HepG2 (cell line): ENCODE data around the gene CTCF. TPM values are rescaled to one million over a fixed set of nuclear protein-coding genes. Genes with fewer than 3 reads are reported as not detected.

Experiments used
- ADNP ChIP-seq: sonication (generic); formaldehyde crosslinking; IDR thresholded peaks from 2 replicates; pipeline ENCODE4 v1.4.0; 2020; ENCODE audit warnings: missing genetic modification reagents
- BCL6 ChIP-seq: IDR thresholded peaks from 2 replicates; pipeline ENCODE4 v1.6.1; 2016; ENCODE audit warnings: missing genetic modification reagents, missing compliant biosample characterization
- FOXM1 ChIP-seq: sonication (generic); formaldehyde crosslinking; IDR thresholded peaks from 2 replicates; pipeline ENCODE4 v1.5.0; 2020; ENCODE audit warnings: missing genetic modification reagents
- HES4 ChIP-seq: sonication (generic); formaldehyde crosslinking; IDR thresholded peaks from 2 replicates; pipeline ENCODE4 v1.9.0; 2021; ENCODE audit warnings: mild to moderate bottlenecking, missing genetic modification reagents, borderline replicate concordance
- MXD4 ChIP-seq: IDR thresholded peaks from 2 replicates; pipeline ENCODE4 v1.6.1; 2016; ENCODE audit warnings: mild to moderate bottlenecking, missing biosample characterization, missing genetic modification reagents
- RBAK ChIP-seq: sonication (generic); formaldehyde crosslinking; IDR thresholded peaks from 2 replicates; pipeline ENCODE4 v1.5.1; 2020; ENCODE audit warnings: mild to moderate bottlenecking, missing genetic modification reagents
- ZFP36L1 ChIP-seq: sonication (generic); formaldehyde crosslinking; IDR thresholded peaks from 2 replicates; pipeline ENCODE4 v1.8.0; 2022; ENCODE audit warnings: mild to moderate bottlenecking, missing genetic modification reagents, moderate library complexity
- ZMAT3 ChIP-seq: sonication (generic); formaldehyde crosslinking; conservative IDR thresholded peaks from 2 replicates; pipeline ENCODE4 v1.7.0; 2021; ENCODE audit warnings: missing genetic modification reagents
- ZNF180 ChIP-seq: sonication (generic); formaldehyde crosslinking; IDR thresholded peaks from 2 replicates; pipeline ENCODE4 v1.4.0; 2020; ENCODE audit warnings: low read depth, missing genetic modification reagents, borderline replicate concordance
- ZNF264 ChIP-seq: sonication (generic); formaldehyde crosslinking; IDR thresholded peaks from 2 replicates; pipeline ENCODE4 v1.4.0; 2020; ENCODE audit warnings: missing genetic modification reagents
- ZNF546 ChIP-seq: sonication (generic); formaldehyde crosslinking; conservative IDR thresholded peaks from 2 replicates; pipeline ENCODE4 v1.8.1; 2023; ENCODE audit warnings: mild to moderate bottlenecking, missing genetic modification reagents
- ZNF547 ChIP-seq: sonication (generic); formaldehyde crosslinking; IDR thresholded peaks from 2 replicates; pipeline ENCODE4 v1.5.1; 2020; ENCODE audit warnings: mild to moderate bottlenecking, missing genetic modification reagents
- ZNF589 ChIP-seq: sonication (generic); formaldehyde crosslinking; conservative IDR thresholded peaks from 2 replicates; pipeline ENCODE4 v1.8.0; 2022; ENCODE audit warnings: mild to moderate bottlenecking, moderate library complexity, missing genetic modification reagents
- ZNF792 ChIP-seq: IDR thresholded peaks from 2 replicates; pipeline ENCODE4 v1.6.1; 2016
- polyA plus RNA-seq, 8 experiments: library from polyadenylated mRNA; depleted of rRNA in 3 of 8; stranded (reverse) in 7 of 8; unstranded in 1 of 8; fragments of >200 nt; fragmentation: Illumina TruSeq in 4 of 8; extraction: Trizol in 4 of 8; gene quantifications; 2 replicates each; pipeline versions ENCODE4 v1.2.1 to v1.2.3, GENCODE V29; 2011 to 2016; ENCODE audit warnings: low read depth in 4 of 8, missing spikeins in 1 of 8, mixed read lengths in 1 of 8; ENCODE audit not compliant: insufficient read depth in 1 of 8
- total RNA-seq, 5 experiments: library from RNA; depleted of rRNA; stranded (reverse); fragments of >200 nt; fragmentation: Illumina TruSeq; extraction: Trizol; gene quantifications; 2 replicates each; pipeline ENCODE4 v1.2.3, GENCODE V29; 2016; ENCODE audit warnings: low read depth in 1 of 5
- TF ChIP-seq, protein P1 (sequence below): IDR thresholded peaks from 2 replicates; pipeline ENCODE4 v1.6.1; 2018; ENCODE audit warnings: missing genetic modification reagents
- TF ChIP-seq, protein P2 (sequence below): sonication (generic); formaldehyde crosslinking; IDR thresholded peaks from 2 replicates; pipeline ENCODE4 v1.5.0; 2020; ENCODE audit warnings: mild to moderate bottlenecking, missing genetic modification reagents
- TF ChIP-seq, protein P3 (sequence below): fragments of 450-650 bp; IDR thresholded peaks from 2 replicates; pipeline ENCODE4 v1.6.1; 2017
- TF ChIP-seq, protein P4 (sequence below): sonication (generic); formaldehyde crosslinking; IDR thresholded peaks from 2 replicates; pipeline ENCODE4 v1.4.0; 2020; ENCODE audit warnings: mild to moderate bottlenecking, missing genetic modification reagents
- TF ChIP-seq, protein P5 (sequence below): conservative IDR thresholded peaks from 2 replicates; pipeline ENCODE4 v1.6.1; 2018; ENCODE audit warnings: missing genetic modification reagents
- TF ChIP-seq, protein P6 (sequence below): sonication (generic); formaldehyde crosslinking; IDR thresholded peaks from 2 replicates; pipeline ENCODE4 v1.9.0; 2021; ENCODE audit warnings: missing genetic modification reagents, mild to moderate bottlenecking, borderline replicate concordance

CTCF gene
- total and polyA plus RNA-seq, 2 of the 13 experiments (the other 11 are each of a cell fraction or from before 2014, with no cell fraction given): 19.5 to 37.5 TPM

DNA sequence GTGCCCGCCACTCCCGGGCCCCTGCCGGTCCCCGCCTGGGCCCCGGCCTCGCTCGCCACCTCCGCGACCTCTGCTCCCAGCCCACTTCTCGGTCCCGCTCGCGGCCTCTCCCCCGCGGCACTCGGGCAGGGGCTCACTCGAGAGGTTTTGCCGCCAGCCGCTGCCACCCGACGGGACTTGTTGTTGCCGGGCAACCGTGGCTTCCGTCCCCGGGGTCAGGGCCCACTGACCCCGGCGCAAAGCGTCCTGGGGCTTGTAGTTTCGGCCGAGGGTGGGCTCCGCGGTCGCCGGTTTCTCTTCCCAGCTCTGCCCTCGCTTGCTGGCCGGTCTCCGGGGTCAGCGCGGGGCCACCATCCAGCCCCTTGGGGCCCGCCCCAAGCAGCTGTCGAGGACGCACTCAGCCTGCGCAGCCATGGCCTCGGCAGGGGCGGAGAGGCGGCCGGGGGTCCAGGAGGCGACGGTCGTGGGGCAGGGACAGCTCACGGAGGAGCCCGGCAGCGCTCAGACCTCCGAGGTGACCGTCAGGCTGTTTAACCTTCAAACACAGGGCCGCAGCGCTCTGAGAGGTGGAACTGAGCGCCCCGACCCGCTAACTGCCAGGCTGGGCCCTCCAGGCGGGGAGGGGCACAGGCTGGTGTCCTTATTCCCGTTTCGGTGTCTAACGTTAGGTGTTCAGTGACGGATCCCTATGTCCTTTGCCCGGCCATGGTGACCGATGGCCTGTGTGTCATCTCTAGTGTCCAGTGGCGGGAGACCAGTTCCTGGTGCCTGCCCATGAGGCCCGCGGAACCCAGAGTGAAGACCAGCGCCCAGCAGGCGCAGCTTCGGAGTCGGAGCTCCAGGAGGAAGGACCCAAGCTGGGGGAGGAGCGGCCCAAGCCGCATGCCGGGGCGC lies 104.5 kb downstream of the CTCF start, which contains the start of the genes C16orf86 and ENKD1 (continued):
- TF ChIP-seq, protein P1, sequence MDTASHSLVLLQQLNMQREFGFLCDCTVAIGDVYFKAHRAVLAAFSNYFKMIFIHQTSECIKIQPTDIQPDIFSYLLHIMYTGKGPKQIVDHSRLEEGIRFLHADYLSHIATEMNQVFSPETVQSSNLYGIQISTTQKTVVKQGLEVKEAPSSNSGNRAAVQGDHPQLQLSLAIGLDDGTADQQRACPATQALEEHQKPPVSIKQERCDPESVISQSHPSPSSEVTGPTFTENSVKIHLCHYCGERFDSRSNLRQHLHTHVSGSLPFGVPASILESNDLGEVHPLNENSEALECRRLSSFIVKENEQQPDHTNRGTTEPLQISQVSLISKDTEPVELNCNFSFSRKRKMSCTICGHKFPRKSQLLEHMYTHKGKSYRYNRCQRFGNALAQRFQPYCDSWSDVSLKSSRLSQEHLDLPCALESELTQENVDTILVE (CRISPR knock-in tag): no peak
- TF ChIP-seq, protein P2, sequence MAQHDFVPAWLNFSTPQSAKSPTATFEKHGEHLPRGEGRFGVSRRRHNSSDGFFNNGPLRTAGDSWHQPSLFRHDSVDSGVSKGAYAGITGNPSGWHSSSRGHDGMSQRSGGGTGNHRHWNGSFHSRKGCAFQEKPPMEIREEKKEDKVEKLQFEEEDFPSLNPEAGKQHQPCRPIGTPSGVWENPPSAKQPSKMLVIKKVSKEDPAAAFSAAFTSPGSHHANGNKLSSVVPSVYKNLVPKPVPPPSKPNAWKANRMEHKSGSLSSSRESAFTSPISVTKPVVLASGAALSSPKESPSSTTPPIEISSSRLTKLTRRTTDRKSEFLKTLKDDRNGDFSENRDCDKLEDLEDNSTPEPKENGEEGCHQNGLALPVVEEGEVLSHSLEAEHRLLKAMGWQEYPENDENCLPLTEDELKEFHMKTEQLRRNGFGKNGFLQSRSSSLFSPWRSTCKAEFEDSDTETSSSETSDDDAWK (CRISPR knock-in tag): no peak
- TF ChIP-seq BCL6 (CRISPR knock-in tag): peak; percentile 46
- TF ChIP-seq, protein P3, sequence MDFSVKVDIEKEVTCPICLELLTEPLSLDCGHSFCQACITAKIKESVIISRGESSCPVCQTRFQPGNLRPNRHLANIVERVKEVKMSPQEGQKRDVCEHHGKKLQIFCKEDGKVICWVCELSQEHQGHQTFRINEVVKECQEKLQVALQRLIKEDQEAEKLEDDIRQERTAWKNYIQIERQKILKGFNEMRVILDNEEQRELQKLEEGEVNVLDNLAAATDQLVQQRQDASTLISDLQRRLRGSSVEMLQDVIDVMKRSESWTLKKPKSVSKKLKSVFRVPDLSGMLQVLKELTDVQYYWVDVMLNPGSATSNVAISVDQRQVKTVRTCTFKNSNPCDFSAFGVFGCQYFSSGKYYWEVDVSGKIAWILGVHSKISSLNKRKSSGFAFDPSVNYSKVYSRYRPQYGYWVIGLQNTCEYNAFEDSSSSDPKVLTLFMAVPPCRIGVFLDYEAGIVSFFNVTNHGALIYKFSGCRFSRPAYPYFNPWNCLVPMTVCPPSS: no peak
- TF ChIP-seq ADNP: no peak
- TF ChIP-seq ZMAT3 (CRISPR knock-in tag): peak; percentile 76; the same call in 1 of the 2 replicates
- TF ChIP-seq MXD4 (CRISPR knock-in tag): peak; percentile 24; the same call in 1 of the 2 replicates
- 0 out of 2 replicates have a peak, but pooled peaks have one; percentile 65 for TF ChIP-seq FOXM1 (CRISPR knock-in tag)
- no peak for TF ChIP-seq HES4 (CRISPR knock-in tag)
- TF ChIP-seq ZNF589 (CRISPR knock-in tag): no peak
- TF ChIP-seq, protein P4, sequence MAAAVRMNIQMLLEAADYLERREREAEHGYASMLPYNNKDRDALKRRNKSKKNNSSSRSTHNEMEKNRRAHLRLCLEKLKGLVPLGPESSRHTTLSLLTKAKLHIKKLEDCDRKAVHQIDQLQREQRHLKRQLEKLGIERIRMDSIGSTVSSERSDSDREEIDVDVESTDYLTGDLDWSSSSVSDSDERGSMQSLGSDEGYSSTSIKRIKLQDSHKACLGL (CRISPR knock-in tag): peak; percentile 36
- no peak for TF ChIP-seq ZNF546 (CRISPR knock-in tag)
- TF ChIP-seq ZNF547 (CRISPR knock-in tag): 0 out of 2 replicates have a peak, but pooled peaks have one; percentile 4
- TF ChIP-seq ZNF264 (CRISPR knock-in tag): no peak
- TF ChIP-seq, protein P5, sequence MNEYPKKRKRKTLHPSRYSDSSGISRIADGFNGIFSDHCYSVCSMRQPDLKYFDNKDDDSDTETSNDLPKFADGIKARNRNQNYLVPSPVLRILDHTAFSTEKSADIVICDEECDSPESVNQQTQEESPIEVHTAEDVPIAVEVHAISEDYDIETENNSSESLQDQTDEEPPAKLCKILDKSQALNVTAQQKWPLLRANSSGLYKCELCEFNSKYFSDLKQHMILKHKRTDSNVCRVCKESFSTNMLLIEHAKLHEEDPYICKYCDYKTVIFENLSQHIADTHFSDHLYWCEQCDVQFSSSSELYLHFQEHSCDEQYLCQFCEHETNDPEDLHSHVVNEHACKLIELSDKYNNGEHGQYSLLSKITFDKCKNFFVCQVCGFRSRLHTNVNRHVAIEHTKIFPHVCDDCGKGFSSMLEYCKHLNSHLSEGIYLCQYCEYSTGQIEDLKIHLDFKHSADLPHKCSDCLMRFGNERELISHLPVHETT: no peak; the same call in 1 of the 2 replicates
- TF ChIP-seq RBAK (CRISPR knock-in tag): 0 out of 2 replicates have a peak, but pooled peaks have one; percentile 28
- TF ChIP-seq ZNF180 (CRISPR knock-in tag): no peak
- TF ChIP-seq, protein P6, sequence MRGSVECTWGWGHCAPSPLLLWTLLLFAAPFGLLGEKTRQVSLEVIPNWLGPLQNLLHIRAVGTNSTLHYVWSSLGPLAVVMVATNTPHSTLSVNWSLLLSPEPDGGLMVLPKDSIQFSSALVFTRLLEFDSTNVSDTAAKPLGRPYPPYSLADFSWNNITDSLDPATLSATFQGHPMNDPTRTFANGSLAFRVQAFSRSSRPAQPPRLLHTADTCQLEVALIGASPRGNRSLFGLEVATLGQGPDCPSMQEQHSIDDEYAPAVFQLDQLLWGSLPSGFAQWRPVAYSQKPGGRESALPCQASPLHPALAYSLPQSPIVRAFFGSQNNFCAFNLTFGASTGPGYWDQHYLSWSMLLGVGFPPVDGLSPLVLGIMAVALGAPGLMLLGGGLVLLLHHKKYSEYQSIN (CRISPR knock-in tag): no peak
- TF ChIP-seq ZFP36L1 (CRISPR knock-in tag): 0 out of 2 replicates have a peak, but pooled peaks have one; percentile 23
- TF ChIP-seq ZNF792 (CRISPR knock-in tag): peak; percentile 8; the same call in 1 of the 2 replicates
